GM23248 (cell line): Measurements from ENCODE around the gene AKAP6. TPM values are rescaled to one million over a fixed set of nuclear protein-coding genes. Genes with fewer than 3 reads are reported as not detected.

ENCODE experiments used
- DNase-seq: peaks from one replicate; pipeline ENCODE4 v3.0.0-alpha.2; 2015
- H2AFZ ChIP-seq: fragments of 200-600 bp; sonication (generic); 2 replicates; pipeline ENCODE4 v1.6.1; 2016; ENCODE audit warnings: antibody characterized with exemption
- H3F3A ChIP-seq: fragments of 200-600 bp; sonication (generic); 2 replicates; pipeline ENCODE4 v1.6.1; 2016; ENCODE audit warnings: mild to moderate bottlenecking, antibody characterized with exemption, mixed run types; ENCODE audit not compliant: insufficient read depth
- H3K27ac ChIP-seq: fragments of 200-600 bp; sonication (generic); 2 replicates; pipeline ENCODE4 v1.5.1; 2016; ENCODE audit warnings: mild to moderate bottlenecking
- H3K27me3 ChIP-seq: fragments of 200-600 bp; sonication (generic); replicated peaks from 2 replicates; pipeline ENCODE4 v1.6.1; 2016; ENCODE audit warnings: mild to moderate bottlenecking; ENCODE audit not compliant: insufficient read depth
- H3K36me3 ChIP-seq: fragments of 200-600 bp; sonication (generic); 2 replicates; pipeline ENCODE4 v1.6.1; 2016; ENCODE audit warnings: low read depth, mild to moderate bottlenecking
- H3K4me1 ChIP-seq: fragments of 200-600 bp; sonication (generic); 2 replicates; pipeline ENCODE4 v1.6.1; 2016; ENCODE audit warnings: mild to moderate bottlenecking; ENCODE audit not compliant: insufficient read depth
- H3K4me2 ChIP-seq: fragments of 200-600 bp; sonication (generic); one replicate; pipeline ENCODE4 v1.6.1; 2016; ENCODE audit warnings: mild to moderate bottlenecking; ENCODE audit not compliant: unreplicated experiment
- H3K4me3 ChIP-seq: fragments of 200-600 bp; sonication (generic); 2 replicates; pipeline ENCODE4 v1.5.1; 2016; ENCODE audit warnings: mild to moderate bottlenecking
- H3K79me2 ChIP-seq: fragments of 200-600 bp; sonication (generic); 2 replicates; pipeline ENCODE4 v1.6.1; 2016; ENCODE audit warnings: mild to moderate bottlenecking; ENCODE audit not compliant: insufficient read depth
- H3K9ac ChIP-seq: fragments of 200-600 bp; sonication (generic); 2 replicates; pipeline ENCODE4 v1.6.1; 2016; ENCODE audit warnings: mild to moderate bottlenecking
- H3K9me2 ChIP-seq: fragments of 200-600 bp; sonication (generic); 2 replicates; pipeline ENCODE4 v1.6.1; 2016; ENCODE audit warnings: mixed run types, mild to moderate bottlenecking, moderate library complexity; ENCODE audit not compliant: insufficient read depth
- H3K9me3 ChIP-seq: fragments of 200-600 bp; sonication (generic); one replicate; pipeline ENCODE4 v1.6.1; 2017; ENCODE audit warnings: low read depth
- H4K20me1 ChIP-seq: fragments of 200-600 bp; sonication (generic); 2 replicates; pipeline ENCODE4 v1.6.0; 2016; ENCODE audit not compliant: insufficient read depth
- EZH2 ChIP-seq: fragments of 200-600 bp; sonication (generic); IDR thresholded peaks from 2 replicates; pipeline ENCODE4 v1.6.1; 2018; ENCODE audit warnings: antibody characterized with exemption, mild to moderate bottlenecking; ENCODE audit not compliant: insufficient read depth, poor library complexity, severe bottlenecking
- EZH2phosphoT487 ChIP-seq: fragments of 200-600 bp; sonication (generic); IDR thresholded peaks from 2 replicates; pipeline ENCODE4 v1.6.1; 2018; ENCODE audit warnings: antibody characterized with exemption, moderate library complexity, mild to moderate bottlenecking, low read depth; ENCODE audit not compliant: insufficient read depth
- WGBS, 2 experiments: methylation state at CpG; one replicate each; pipeline ENCODE4 v1.1.6; 2015 to 2017; ENCODE audit warnings: low lambda C conversion rate in 2 of 2, low coverage in 1 of 2; ENCODE audit errors: missing lambda C conversion rate in 2 of 2; 5-methylcytosine and 5-hydroxymethylcytosine counted together
- in situ Hi-C: fragments of 300-500 bp; cut with MboI; formaldehyde crosslinking; loops from 2 replicates; pipeline ENCODE4 v1.15.0; 2020
- polyA plus RNA-seq: library from polyadenylated mRNA; unstranded; fragments of >200 nt; fragmentation: Nextera tagmentation; extraction: Ambion mirVana; gene quantifications from 2 replicates; pipeline ENCODE4 v1.2.1, GENCODE V29; 2016
- total RNA-seq: library from RNA; depleted of rRNA; stranded (reverse); fragments of >200 nt; shearing (Covaris generic); gene quantifications from 2 replicates; pipeline ENCODE4 v1.2.3, GENCODE V29; 2014

AKAP6 gene
- total and polyA plus RNA-seq, 2 experiments from 2014 or later: 4.8 to 19.1 TPM

GRCh38 chr14:32625211-32625610 lies 296.1 kb downstream of the AKAP6 start:
- in situ Hi-C loops: no loop called here
- no peaks in the 10 kb centered on the region for H3K36me3 ChIP-seq
- no peak for TF ChIP-seq EZH2phosphoT487
- TF ChIP-seq EZH2: no peak

GRCh38 chr14:32627545-32628298 lies 298.6 kb downstream of the AKAP6 start:
- in situ Hi-C loops: no loop called here
- H3K79me2 ChIP-seq: no peaks in the 10 kb centered on the region
- H3K9me3 ChIP-seq: no peaks in the 10 kb centered on the region
- no peak overlapping the region for H2AFZ ChIP-seq
- DNase-seq: no peak
- no peaks in the 10 kb centered on the region for H4K20me1 ChIP-seq
- no peak overlapping the region for H3K4me3 ChIP-seq
- H3K4me2 ChIP-seq: no peak overlapping the region
- H3K36me3 ChIP-seq: no peaks in the 10 kb centered on the region
- H3F3A ChIP-seq: peaks cover 19% of the 10 kb centered on the region; the same call in 1 of the 2 replicates
- H3K9me2 ChIP-seq: no peaks in the 10 kb centered on the region
- H3K27me3 ChIP-seq: no peaks in the 10 kb centered on the region
- H3K4me1 ChIP-seq: peaks cover 12% of the 10 kb centered on the region; the same call in 1 of the 2 replicates
- TF ChIP-seq EZH2phosphoT487: no peak
- no peak overlapping the region for H3K9ac ChIP-seq
- WGBS, 2 experiments: 93 to 94% methylated on average over 4 of the region's 4 CpGs
- no peak overlapping the region for H3K27ac ChIP-seq

More at GRCh38 chr14:32625211-32625610, 296.1 kb downstream of the AKAP6 start:
- H3K9me2 ChIP-seq: no peaks in the 10 kb centered on the region
- peaks cover 43% of the 10 kb centered on the region for H3F3A ChIP-seq
- H3K27ac ChIP-seq: no peak overlapping the region
- H3K9me3 ChIP-seq: no peaks in the 10 kb centered on the region
- 98 to 100% methylated on average over 1 of the region's 1 CpG for WGBS, 2 experiments
- H3K4me1 ChIP-seq: peaks cover 31% of the 10 kb centered on the region
- no peaks in the 10 kb centered on the region for H3K27me3 ChIP-seq
- H4K20me1 ChIP-seq: no peaks in the 10 kb centered on the region
- H3K4me2 ChIP-seq: no peak overlapping the region
- no peak overlapping the region for H3K4me3 ChIP-seq
- no peaks in the 10 kb centered on the region for H3K79me2 ChIP-seq
- no peak overlapping the region for H3K9ac ChIP-seq
- no peak for DNase-seq
- no peak overlapping the region for H2AFZ ChIP-seq

- Histone ChIP-seq H3K4me3 (no peak overlapping the region), H3K4me2 (no peak overlapping the region), H3K9ac (no peak overlapping the region), H3K4me1 (no peaks in the 10 kb centered on the region), H3K9me3 (no peaks in the 10 kb centered on the region), H3K27me3 (no peaks in the 10 kb centered on the region), H3F3A (peaks cover 3% of the 10 kb centered on the region; the same call in 1 of the 2 replicates), H4K20me1 (no peaks in the 10 kb centered on the region), H3K9me2 (no peaks in the 10 kb centered on the region), H3K36me3 (no peaks in the 10 kb centered on the region), H3K27ac (no peak overlapping the region), H2AFZ (no peak overlapping the region), H3K79me2 (no peaks in the 10 kb centered on the region)
- WGBS, 2 experiments: 60 to 62% methylated on average over 3 of the region's 3 CpGs
- no peak for TF ChIP-seq EZH2
- TF ChIP-seq EZH2phosphoT487: no peak
- in situ Hi-C loops: no loop called here
- no peak for DNase-seq
Observed at GRCh38 chr14:32629236-32629635, 300.1 kb downstream of the AKAP6 start.

- H3K36me3 ChIP-seq: no peaks in the 10 kb centered on the region
- no peaks in the 10 kb centered on the region for H3K79me2 ChIP-seq
- in situ Hi-C loops: no loop called here
- H4K20me1 ChIP-seq: no peaks in the 10 kb centered on the region
- no peaks in the 10 kb centered on the region for H3K9me2 ChIP-seq
- no peak overlapping the region for H3K27ac ChIP-seq
- H3K9me3 ChIP-seq: no peaks in the 10 kb centered on the region
- TF ChIP-seq EZH2phosphoT487: no peak
- no peak for TF ChIP-seq EZH2
- H3K9ac ChIP-seq: no peak overlapping the region
- H3K27me3 ChIP-seq: no peaks in the 10 kb centered on the region
- H3K4me2 ChIP-seq: no peak overlapping the region
- H3F3A ChIP-seq: no peaks in the 10 kb centered on the region
- H3K4me3 ChIP-seq: no peak overlapping the region
- H3K4me1 ChIP-seq: no peaks in the 10 kb centered on the region; the same call in 1 of the 2 replicates
- DNase-seq: no peak
- no peak overlapping the region for H2AFZ ChIP-seq
Observed at GRCh38 chr14:32630701-32631100, 301.6 kb downstream of the AKAP6 start.
